Ascending aorta (tissue), 2 donors: ENCODE results near the gene SERPINA6. TPM values are rescaled to one million over a fixed set of nuclear protein-coding genes. Genes with fewer than 3 reads are reported as not detected.
"Not testable (repeated sequence)": the region's sequence is repeated elsewhere in the genome, so short reads cannot be mapped to it uniquely, and the experiment has no call there.

ENCODE experiments used
- DNase-seq, 2 donors: peaks; one replicate each; pipeline ENCODE4 v3.0.0-alpha.2; 2019; ENCODE audit warnings: low spot score in 2 of 2
- H3K27ac ChIP-seq, 2 donors: fragments of 200-600 bp; sonication (generic); one replicate each; pipeline ENCODE4 v1.5.1; 2016 to 2017; ENCODE audit warnings: mild to moderate bottlenecking in 1 of 2
- H3K27me3 ChIP-seq: fragments of 200-600 bp; sonication (generic); one replicate; pipeline ENCODE4 v1.5.1; 2017
- H3K36me3 ChIP-seq, 2 donors: fragments of 200-600 bp; sonication (generic); one replicate each; pipeline ENCODE4 v1.5.1; 2016
- H3K4me1 ChIP-seq, 2 donors: fragments of 200-600 bp; sonication (generic); one replicate each; pipeline ENCODE4 v1.5.1; 2016 to 2017; ENCODE audit warnings: mild to moderate bottlenecking in 1 of 2
- H3K4me3 ChIP-seq, 2 donors: fragments of 200-600 bp; sonication (generic); one replicate each; pipeline ENCODE4 v1.5.1; 2016 to 2017; ENCODE audit warnings: mild to moderate bottlenecking in 1 of 2
- H3K9me3 ChIP-seq, 2 donors: fragments of 200-600 bp; sonication (generic); one replicate each; pipeline ENCODE4 v1.5.1; 2016
- CTCF ChIP-seq, 3 experiments: fragments of 200-600 bp in 2 of 3; fragments of 450-650 bp in 1 of 3; sonication (generic) in 2 of 3; IDR thresholded peaks; one replicate each; pipeline ENCODE4 v1.5.1; 2016 to 2019; ENCODE audit warnings: antibody characterized with exemption in 3 of 3, mild to moderate bottlenecking in 1 of 3, moderate library complexity in 1 of 3
- intact Hi-C: fragments of 100-400 bp; cut with DNase I; formaldehyde crosslinking; loops from one replicate; pipeline ENCODE4 v1.15.1; 2023
- total RNA-seq: library from RNA; depleted of rRNA; stranded (reverse); fragments of >200 nt; gene quantifications from one replicate; pipeline ENCODE4 v1.1.0, GENCODE V29; 2016

SERPINA6 gene
- total RNA-seq, 1 donor from 2014 or later = not detected

GRCh38 chr14:94356379-94357056 lies 33.4 kb upstream of the SERPINA6 start:
- Histone ChIP-seq H3K4me1 (no peaks in the 10 kb centered on the region), H3K27ac (no peak overlapping the region), H3K9me3 (no peaks in the 10 kb centered on the region), H3K27me3 (no peaks in the 10 kb centered on the region), H3K4me3 (no peak overlapping the region), H3K36me3 (no peaks in the 10 kb centered on the region)
- DNase-seq = no peak
- no peak for TF ChIP-seq CTCF (IDR thresholded peaks at IDR 0.05)
- intact Hi-C loops = no loop called here

- intact Hi-C loops = loop anchor here (2.0 kb wide), 1 partner anchor 132 kb away; no protein-coding TSS in a partner anchor
- Histone ChIP-seq H3K27me3 (no peaks in the 10 kb centered on the region), H3K4me1 (no peaks in the 10 kb centered on the region), H3K36me3 (no peaks in the 10 kb centered on the region), H3K27ac (no peak overlapping the region), H3K4me3 (no peak overlapping the region), H3K9me3 (no peaks in the 10 kb centered on the region)
- peak in 1 of 3 experiments; percentile 34 for TF ChIP-seq CTCF (IDR thresholded peaks at IDR 0.05)
- peak in 1 of 2 donors; percentile 67 for DNase-seq
Measured at GRCh38 chr14:94355191-94355794, 32.2 kb upstream of the SERPINA6 start.

- DNase-seq = no peak
- Histone ChIP-seq H3K9me3 (no peaks in the 10 kb centered on the region), H3K27me3 (no peaks in the 10 kb centered on the region), H3K27ac (no peak overlapping the region), H3K4me1 (no peaks in the 10 kb centered on the region), H3K36me3 (no peaks in the 10 kb centered on the region), H3K4me3 (no peak overlapping the region)
- intact Hi-C loops = loop anchor here (2.0 kb wide), 1 partner anchor 132 kb away; no protein-coding TSS in a partner anchor
- TF ChIP-seq CTCF (IDR thresholded peaks at IDR 0.05) = no peak
Measured at GRCh38 chr14:94354638-94355185, 31.6 kb upstream of the SERPINA6 start.

- intact Hi-C loops = loop anchor here (2.0 kb wide), 1 partner anchor 133 kb away; no protein-coding TSS in a partner anchor
Measured at GRCh38 chr14:94354190-94354589, 31.1 kb upstream of the SERPINA6 start.

GRCh38 chr14:94349276-94349675 lies 26.1 kb upstream of the SERPINA6 start:
- Histone ChIP-seq H3K27ac (no peak overlapping the region), H3K36me3 (no peaks in the 10 kb centered on the region), H3K4me1 (no peaks in the 10 kb centered on the region), H3K4me3 (no peak overlapping the region), H3K27me3 (no peaks in the 10 kb centered on the region), H3K9me3 (no peaks in the 10 kb centered on the region)
- intact Hi-C loops = no loop called here
- TF ChIP-seq CTCF (IDR thresholded peaks at IDR 0.05) = no peak
- no peak for DNase-seq

More at GRCh38 chr14:94354190-94354589, 31.1 kb upstream of the SERPINA6 start:
- H3K27ac ChIP-seq, H3K36me3 ChIP-seq, DNase-seq, H3K4me3 ChIP-seq, H3K9me3 ChIP-seq, H3K4me1 ChIP-seq, H3K27me3 ChIP-seq: not testable (repeated sequence)

- Histone ChIP-seq H3K27me3 (no peaks in the 10 kb centered on the region), H3K4me3 (no peak overlapping the region), H3K9me3 (no peaks in the 10 kb centered on the region), H3K27ac (no peak overlapping the region), H3K4me1 (no peaks in the 10 kb centered on the region), H3K36me3 (no peaks in the 10 kb centered on the region)
- TF ChIP-seq CTCF (IDR thresholded peaks at IDR 0.05) = no peak
- intact Hi-C loops = no loop called here
- DNase-seq = no peak
Measured at GRCh38 chr14:94348836-94349235, 25.7 kb upstream of the SERPINA6 start.
